Neutrophil (primary cell): ENCODE data around the gene NCOA3.

Experiments
- H3K27ac ChIP-seq: fragments of 200-600 bp; sonication (generic); 2 replicates; pipeline ENCODE4 v1.5.1; 2016; ENCODE audit warnings: mild to moderate bottlenecking, moderate library complexity
- H3K27me3 ChIP-seq: fragments of 200-600 bp; sonication (generic); 2 replicates; pipeline ENCODE4 v1.6.0; 2016; ENCODE audit warnings: mild to moderate bottlenecking
- H3K36me3 ChIP-seq: fragments of 200-600 bp; sonication (generic); 2 replicates; pipeline ENCODE4 v1.5.1; 2017
- H3K4me1 ChIP-seq, 2 experiments: fragments of 200-600 bp in 1 of 2; sonication (generic) in 1 of 2; 1 replicate in 1 of 2; 2 replicates in 1 of 2; pipeline versions ENCODE4 v1.5.1 to v1.6.1; 2013 to 2016; ENCODE audit warnings: low read depth in 1 of 2, low read length in 1 of 2, mild to moderate bottlenecking in 1 of 2, moderate library complexity in 1 of 2; ENCODE audit not compliant: control insufficient read depth in 1 of 2, insufficient read depth in 1 of 2
- H3K4me3 ChIP-seq, 2 experiments: fragments of 200-600 bp in 1 of 2; sonication (generic) in 1 of 2; 1 replicate in 1 of 2; 2 replicates in 1 of 2; pipeline ENCODE4 v1.5.1; 2013 to 2016; ENCODE audit warnings: low read depth in 1 of 2, low read length in 1 of 2, mild to moderate bottlenecking in 1 of 2, moderate library complexity in 1 of 2
- H3K9me3 ChIP-seq: fragments of 200-600 bp; sonication (generic); 2 replicates; pipeline ENCODE4 v1.5.1; 2016
- CTCF ChIP-seq: fragments of 200-600 bp; sonication (generic); IDR thresholded peaks from 2 replicates; pipeline ENCODE4 v1.5.1; 2016; ENCODE audit warnings: antibody characterized with exemption

Gene NCOA3

GRCh38 chr20:47668313-47669151 lies 166.8 kb downstream of the NCOA3 start:
- no peak for TF ChIP-seq CTCF
- H3K4me3 ChIP-seq: no peak overlapping the region
- H3K4me1 ChIP-seq: no peaks in the 10 kb centered on the region
- peaks cover 91% of the 10 kb centered on the region for H3K36me3 ChIP-seq
- no peaks in the 10 kb centered on the region for H3K27me3 ChIP-seq
- H3K9me3 ChIP-seq: no peaks in the 10 kb centered on the region
- no peak overlapping the region for H3K27ac ChIP-seq

- Histone ChIP-seq H3K27me3 (no peaks in the 10 kb centered on the region), H3K36me3 (peaks cover 88% of the 10 kb centered on the region), H3K4me3 (no peak overlapping the region), H3K27ac (no peak overlapping the region), H3K4me1 (no peaks in the 10 kb centered on the region), H3K9me3 (no peaks in the 10 kb centered on the region)
- no peak for TF ChIP-seq CTCF
These were observed 167.4 kb downstream of the NCOA3 start for GRCh38 chr20:47669152-47669425.

GRCh38 chr20:47669489-47669888 lies 167.8 kb downstream of the NCOA3 start:
- H3K27ac ChIP-seq: no peak overlapping the region
- H3K9me3 ChIP-seq: no peaks in the 10 kb centered on the region
- H3K27me3 ChIP-seq: no peaks in the 10 kb centered on the region
- no peaks in the 10 kb centered on the region for H3K4me1 ChIP-seq
- TF ChIP-seq CTCF: no peak
- no peak overlapping the region for H3K4me3 ChIP-seq
- peaks cover 88% of the 10 kb centered on the region for H3K36me3 ChIP-seq

- H3K4me1 ChIP-seq: no peaks in the 10 kb centered on the region
- no peak overlapping the region for H3K27ac ChIP-seq
- no peaks in the 10 kb centered on the region for H3K27me3 ChIP-seq
- TF ChIP-seq CTCF: no peak
- H3K36me3 ChIP-seq: peaks cover 88% of the 10 kb centered on the region
- H3K4me3 ChIP-seq: no peak overlapping the region
- H3K9me3 ChIP-seq: no peaks in the 10 kb centered on the region
These were observed 168.5 kb downstream of the NCOA3 start for GRCh38 chr20:47669927-47670890.

GRCh38 chr20:47670913-47671312 lies 169.2 kb downstream of the NCOA3 start:
- H3K4me1 ChIP-seq: no peaks in the 10 kb centered on the region
- no peak for TF ChIP-seq CTCF
- no peaks in the 10 kb centered on the region for H3K27me3 ChIP-seq
- H3K36me3 ChIP-seq: peaks cover 87% of the 10 kb centered on the region
- H3K9me3 ChIP-seq: no peaks in the 10 kb centered on the region
- peak overlapping the region; percentile 3 for H3K27ac ChIP-seq
- H3K4me3 ChIP-seq: no peak overlapping the region
